ENCODE results near the gene SPATA3. TPM values are rescaled to one million over a fixed set of nuclear protein-coding genes. Genes with fewer than 3 reads are reported as not detected.

The SPATA3 gene
- total and polyA plus RNA-seq, 2 of the 13 experiments (the other 11 are each of a cell fraction or from before 2014, with no cell fraction given) = not detected

DNA sequence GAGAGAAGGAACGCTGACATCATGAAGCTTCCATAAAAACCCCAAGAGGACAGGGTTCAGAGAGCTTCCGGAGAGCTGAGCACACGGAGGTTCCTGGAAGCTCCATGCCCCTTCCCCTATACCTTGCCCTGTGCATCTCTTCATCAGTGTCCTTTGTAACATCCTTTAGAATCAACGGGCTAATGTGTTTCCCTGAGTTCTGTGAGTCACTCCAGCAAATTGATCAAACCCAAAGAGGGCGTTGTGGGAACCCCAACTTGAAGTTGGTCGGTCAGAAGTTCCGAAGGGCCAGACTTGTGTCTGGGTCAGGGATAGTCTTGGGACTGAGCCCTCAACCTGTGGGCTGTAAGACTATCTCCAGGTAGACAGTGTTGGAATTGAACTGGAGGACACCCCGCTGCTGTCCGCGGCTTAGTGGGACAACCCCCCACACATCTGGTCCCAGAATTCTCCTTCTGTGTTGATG lies 45.0 kb upstream of the SPATA3 start (continued):
- TF ChIP-seq AGO2 (optimal IDR thresholded peaks at IDR 0.05; ENCODE audit: low read depth, low read length) = no peak
- TF ChIP-seq TGIF2 (CRISPR knock-in tag; IDR thresholded peaks at IDR 0.05) = no peak
- no peak for TF ChIP-seq ZNF644 (CRISPR knock-in tag; IDR thresholded peaks at IDR 0.05; ENCODE audit: low read depth)
- TF ChIP-seq, protein P1, sequence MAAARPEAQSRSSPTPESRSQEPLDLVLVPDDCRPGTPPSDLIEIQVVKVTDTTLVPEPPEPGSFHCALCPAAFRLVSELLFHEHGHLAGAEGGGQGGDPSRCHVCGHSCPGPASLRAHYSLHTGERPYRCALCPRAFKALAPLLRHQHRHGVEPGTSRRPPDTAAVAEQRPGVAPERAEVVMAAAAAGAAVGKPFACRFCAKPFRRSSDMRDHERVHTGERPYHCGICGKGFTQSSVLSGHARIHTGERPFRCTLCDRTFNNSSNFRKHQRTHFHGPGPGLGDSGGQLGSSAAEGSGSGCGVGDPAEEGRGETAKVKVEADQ (CRISPR knock-in tag; IDR thresholded peaks at IDR 0.05; ENCODE audit: borderline replicate concordance) = no peak
- no peak for TF ChIP-seq ZNF296 (CRISPR knock-in tag; conservative IDR thresholded peaks at IDR 0.05)
- no peak for TF ChIP-seq ZNF577 (CRISPR knock-in tag; IDR thresholded peaks at IDR 0.05; ENCODE audit: borderline replicate concordance, low read depth)
- TF ChIP-seq, protein P2, sequence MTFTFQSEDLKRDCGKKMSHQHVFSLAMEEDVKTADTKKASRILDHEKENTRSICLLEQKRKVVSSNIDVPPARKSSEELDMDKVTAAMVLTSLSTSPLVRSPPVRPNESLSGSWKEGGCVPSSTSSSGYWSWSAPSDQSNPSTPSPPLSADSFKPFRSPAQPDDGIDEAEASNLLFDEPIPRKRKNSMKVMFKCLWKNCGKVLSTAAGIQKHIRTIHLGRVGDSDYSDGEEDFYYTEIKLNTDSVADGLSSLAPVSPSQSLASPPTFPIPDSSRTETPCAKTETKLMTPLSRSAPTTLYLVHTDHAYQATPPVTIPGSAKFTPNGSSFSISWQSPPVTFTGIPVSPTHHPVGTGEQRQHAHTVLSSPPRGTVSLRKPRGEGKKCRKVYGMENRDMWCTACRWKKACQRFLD (CRISPR knock-in tag; IDR thresholded peaks at IDR 0.05; ENCODE audit: borderline replicate concordance) = no peak

DNA sequence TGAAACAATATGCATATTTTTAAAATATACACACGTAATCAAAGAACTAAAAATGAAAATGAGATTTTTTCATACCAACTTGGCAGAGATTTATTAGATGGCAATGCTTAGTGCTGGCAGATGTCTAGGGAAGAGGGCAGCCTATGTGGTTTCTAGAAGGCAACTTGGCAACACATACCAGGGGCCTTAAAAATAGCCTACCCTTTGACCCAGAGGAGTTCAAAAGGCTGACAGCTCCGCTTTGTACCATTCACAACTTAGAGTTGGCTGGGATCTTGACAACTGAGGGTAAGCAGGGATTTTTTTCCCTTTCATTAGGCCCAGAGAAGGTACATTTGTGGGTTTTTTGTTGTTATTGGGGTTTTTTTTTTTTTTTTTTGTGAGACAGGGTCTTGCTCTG lies 44.5 kb upstream of the SPATA3 start:
- in situ Hi-C loops (cut with HindIII; ENCODE audit: extremely low pct_ligation_motif_present, low pct_unique_long_range_greater_than_20kb) = no loop called here
- Histone ChIP-seq H3K4me3 (replicated peaks in 1 of 3; ENCODE audit: insufficient read depth in 1 of 3, low read depth in 2 of 3, low read length in 3 of 3) (no peak overlapping the region), H3K36me3 (replicated peaks in 1 of 2; ENCODE audit: control insufficient read depth in 1 of 2, insufficient read depth in 2 of 2, low read length in 2 of 2) (no peaks in the 10 kb centered on the region), H3K4me1 (ENCODE audit: insufficient read depth, low read length) (no peaks in the 10 kb centered on the region), H3K27ac (ENCODE audit: extremely low read length, insufficient read depth, low read length) (no peak overlapping the region), H3K4me2 (ENCODE audit: low read depth, low read length) (no peak overlapping the region), H3K9me3 (ENCODE audit: low read length) (no peaks in the 10 kb centered on the region), H2AFZ (ENCODE audit: low read length) (no peak overlapping the region), H4K20me1 (ENCODE audit: insufficient read depth, low read length) (no peaks in the 10 kb centered on the region), H3K27me3 (ENCODE audit: control insufficient read depth in 1 of 2, insufficient read depth in 2 of 2, low read length in 2 of 2) (peaks cover 6 to 39% of the 10 kb centered on the region in 2 experiments; a peak in 4 of 5 replicates), H3K79me2 (ENCODE audit: insufficient read depth, low read length) (no peaks in the 10 kb centered on the region), H3K9ac (ENCODE audit: insufficient read depth, low read depth, low read length) (no peak overlapping the region)
- DNase-seq (ENCODE audit: low spot score) = no peak
- ChIA-PET CTCF (ENCODE audit: low intra/inter-chr PET ratio, low total read pairs) (no interaction called here), POLR2A (no interaction called here)
- no peak for ATAC-seq
- 25% methylated on average over 2 of the region's 2 CpGs for WGBS (ENCODE audit: low lambda C conversion rate)
- no TSS peak for BruUV-seq (replicated peaks)
- FAIRE-seq = no peak
- TF ChIP-seq SYNCRIP (IDR thresholded peaks at IDR 0.05; ENCODE audit: insufficient read depth, low read depth, low read length) (no peak), CEBPG (CRISPR knock-in tag; IDR thresholded peaks at IDR 0.05) (no peak), FOXJ3 (CRISPR knock-in tag; IDR thresholded peaks at IDR 0.05; ENCODE audit: borderline replicate concordance) (no peak)
- intact Hi-C loops (cut with micrococcal nuclease; ENCODE audit: unreplicated experiment) = loop anchor here (10.0 kb wide), 1 partner anchor 457 kb away; no protein-coding TSS in a partner anchor
